HG02840 (cell line): ENCODE data around the gene SLC7A9.

Experiments
- ATAC-seq: cut with Tn5 transposase; IDR thresholded peaks from one replicate; pipeline ENCODE4 v1.9.1; 2021; ENCODE audit warnings: mild to moderate bottlenecking, moderate library complexity, moderate number of reproducible peaks; ENCODE audit not compliant: unreplicated experiment, low FRiP score

SLC7A9 gene

DNA sequence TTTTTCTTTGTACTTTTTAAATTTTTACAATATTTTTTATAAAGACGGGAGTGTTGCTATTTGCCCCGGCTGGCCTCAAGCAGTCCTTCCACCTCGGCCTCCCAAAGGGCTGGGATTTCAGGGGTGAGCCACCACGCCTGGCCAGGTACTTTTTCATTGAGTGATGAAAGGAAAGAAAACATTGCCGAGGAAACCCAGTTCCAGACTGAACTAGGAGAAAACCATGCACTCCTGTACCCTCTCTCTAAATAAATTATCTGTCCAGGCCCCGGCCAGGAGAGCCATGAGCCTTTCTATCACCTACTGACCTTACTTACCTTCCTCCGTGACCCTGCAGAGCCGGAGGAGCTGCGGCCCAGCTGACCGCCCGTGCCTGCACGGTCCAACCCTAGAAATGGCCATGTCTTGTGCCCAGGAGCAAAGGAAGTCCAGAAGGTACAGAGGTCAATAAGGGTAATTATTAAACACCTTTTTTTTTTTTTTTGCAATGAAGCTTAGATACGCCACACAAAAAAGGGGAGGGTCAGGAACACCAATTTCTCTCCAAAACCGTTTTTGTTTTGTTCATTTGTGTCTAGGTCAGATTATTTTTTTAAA lies at the start of gene SLC7A9:
SLC7A9 (minus strand) TSS at position 399 of the 597 bp plus-strand sequence. CDS start 1,233 bp downstream, outside the sequence.
- ATAC-seq: no peak

DNA sequence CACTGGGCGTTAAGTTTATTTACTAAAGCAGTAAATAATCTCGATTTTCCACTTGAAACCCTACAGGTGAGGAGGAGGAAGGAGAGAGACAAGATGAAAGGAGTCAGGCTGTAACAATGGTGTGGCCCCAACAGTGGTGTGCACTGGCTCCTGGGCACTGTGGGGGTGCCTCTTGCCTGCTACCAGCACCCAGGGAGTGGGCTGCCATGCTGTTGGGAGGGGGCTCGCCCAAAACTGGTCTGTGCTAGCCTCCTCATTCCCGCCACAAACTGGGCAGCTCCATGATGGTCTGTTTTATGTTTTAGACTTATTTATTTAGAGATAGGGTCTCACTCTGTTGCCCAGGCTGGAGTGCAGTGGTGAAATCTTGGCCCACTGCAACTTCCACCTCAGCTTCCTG lies 49.8 kb upstream of the SLC7A9 start:
- ATAC-seq: no peak

GRCh38 chr19:32917616-32917996 lies 48.0 kb upstream of the SLC7A9 start:
- ATAC-seq: no peak

- no peak for ATAC-seq
Observed at GRCh38 chr19:32916969-32917615, 47.5 kb upstream of the SLC7A9 start.

DNA sequence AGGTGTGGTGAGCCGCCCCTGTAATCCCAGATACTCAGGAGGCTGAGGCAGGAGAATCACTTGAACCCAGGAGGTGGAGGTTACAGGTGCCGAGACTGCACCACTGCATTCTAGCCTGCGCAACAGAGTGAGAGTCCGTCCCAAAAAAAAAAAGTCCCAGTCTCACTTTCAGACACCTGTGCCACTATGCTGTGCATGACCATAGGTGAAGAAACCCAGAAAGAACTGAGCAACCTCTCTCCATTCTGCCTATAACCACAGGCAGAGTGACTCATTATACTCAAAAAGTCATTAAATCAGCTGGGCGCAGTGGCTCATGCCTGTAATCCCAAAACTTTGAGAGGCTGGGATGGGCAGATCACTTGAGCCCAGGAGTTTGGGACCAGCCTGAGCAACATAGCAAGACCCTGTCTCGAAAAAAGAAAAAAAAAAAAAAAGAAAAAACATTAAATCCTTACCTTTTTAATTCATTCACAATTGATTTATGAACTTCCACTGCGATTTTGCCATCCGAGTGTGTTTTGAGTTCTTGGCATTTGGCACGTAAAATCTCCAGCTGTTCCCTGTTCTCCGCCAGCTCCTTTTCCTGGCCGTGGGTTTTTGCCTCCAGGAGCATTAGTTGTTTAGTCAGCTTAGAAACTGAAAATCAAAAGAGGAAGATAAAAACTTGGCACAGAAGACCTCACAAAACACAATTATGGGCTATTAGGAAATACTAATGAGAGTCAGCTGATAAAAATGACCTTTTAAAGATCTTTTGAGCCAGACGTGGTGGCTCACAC lies 45.5 kb upstream of the SLC7A9 start:
- no peak for ATAC-seq

DNA sequence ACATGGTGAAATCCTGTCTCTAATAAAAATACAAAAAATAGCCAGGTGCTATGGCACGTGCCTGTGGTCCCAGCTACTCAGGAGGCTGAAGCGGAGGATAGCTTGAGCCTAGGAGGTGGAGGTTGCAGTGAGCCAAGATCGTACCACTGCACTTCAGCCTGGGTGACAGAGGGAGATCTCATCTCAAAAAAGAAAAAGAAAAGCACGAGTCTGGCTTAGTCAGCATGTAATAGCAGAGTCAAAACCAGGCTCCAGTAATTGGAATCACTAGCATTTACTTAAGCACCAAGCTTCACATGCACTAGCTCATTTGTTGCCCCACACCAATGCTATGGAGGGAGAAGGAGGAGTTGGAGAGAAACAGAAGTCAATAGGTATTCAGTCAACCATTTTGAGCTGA lies 41.9 kb upstream of the SLC7A9 start:
- no peak for ATAC-seq

DNA sequence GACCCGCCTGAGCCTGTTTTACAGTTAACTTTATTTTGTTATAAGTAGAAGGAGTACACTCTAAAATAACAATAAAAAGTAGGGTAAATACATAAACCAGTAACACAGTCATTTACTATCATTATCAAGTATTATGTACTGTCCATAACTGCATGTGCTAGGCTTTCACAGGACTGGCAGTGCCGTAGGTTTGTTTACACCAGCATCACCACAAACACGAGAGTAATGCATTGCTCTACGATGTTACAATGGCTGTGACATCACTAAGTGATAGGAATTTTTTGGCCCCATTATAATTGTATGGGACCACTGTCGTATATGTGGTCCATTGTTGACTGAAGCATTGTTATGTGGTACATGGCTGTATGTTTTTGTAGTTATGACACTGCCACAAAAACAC lies 41.3 kb upstream of the SLC7A9 start:
- no peak for ATAC-seq

- no peak for ATAC-seq
Observed at GRCh38 chr19:32910094-32910493, 40.5 kb upstream of the SLC7A9 start.

- no peak for ATAC-seq
Observed at GRCh38 chr19:32909257-32909656, 39.7 kb upstream of the SLC7A9 start.

- ATAC-seq: no peak
Observed at GRCh38 chr19:32908641-32909190, 39.1 kb upstream of the SLC7A9 start.

GRCh38 chr19:32902448-32902847 lies 32.9 kb upstream of the SLC7A9 start:
- ATAC-seq: no peak

DNA sequence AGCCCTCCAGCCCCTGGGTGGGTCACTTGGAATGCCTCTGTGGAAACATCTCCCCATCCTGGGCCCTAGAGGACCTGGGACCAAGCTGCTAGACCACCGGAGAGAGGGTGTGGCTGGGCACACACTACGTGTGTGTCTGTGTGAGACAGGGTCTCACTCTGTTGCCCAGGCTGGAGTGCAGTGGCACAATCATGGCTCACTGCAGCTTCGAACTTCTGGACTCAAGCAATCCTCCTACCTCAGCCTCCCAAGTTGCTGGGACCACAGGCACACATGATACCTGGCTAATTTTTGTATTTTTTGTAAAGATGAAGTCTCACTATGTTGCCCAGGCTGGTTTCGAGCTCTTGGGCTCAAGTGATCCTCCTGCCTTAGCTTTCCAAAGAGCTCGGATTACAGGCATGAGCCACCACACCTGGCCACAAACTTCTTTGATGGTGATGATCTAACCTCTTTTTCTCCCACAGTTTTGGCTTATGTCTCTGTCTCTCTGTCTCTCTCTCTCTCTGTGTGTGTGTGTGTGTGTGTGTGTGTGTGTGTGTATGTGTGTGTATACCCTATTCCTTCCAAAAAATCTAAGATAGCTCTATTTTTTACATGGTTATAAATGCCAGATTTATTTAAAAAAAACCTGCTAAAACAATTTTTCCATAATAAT lies 32.1 kb upstream of the SLC7A9 start:
- ATAC-seq: no peak

DNA sequence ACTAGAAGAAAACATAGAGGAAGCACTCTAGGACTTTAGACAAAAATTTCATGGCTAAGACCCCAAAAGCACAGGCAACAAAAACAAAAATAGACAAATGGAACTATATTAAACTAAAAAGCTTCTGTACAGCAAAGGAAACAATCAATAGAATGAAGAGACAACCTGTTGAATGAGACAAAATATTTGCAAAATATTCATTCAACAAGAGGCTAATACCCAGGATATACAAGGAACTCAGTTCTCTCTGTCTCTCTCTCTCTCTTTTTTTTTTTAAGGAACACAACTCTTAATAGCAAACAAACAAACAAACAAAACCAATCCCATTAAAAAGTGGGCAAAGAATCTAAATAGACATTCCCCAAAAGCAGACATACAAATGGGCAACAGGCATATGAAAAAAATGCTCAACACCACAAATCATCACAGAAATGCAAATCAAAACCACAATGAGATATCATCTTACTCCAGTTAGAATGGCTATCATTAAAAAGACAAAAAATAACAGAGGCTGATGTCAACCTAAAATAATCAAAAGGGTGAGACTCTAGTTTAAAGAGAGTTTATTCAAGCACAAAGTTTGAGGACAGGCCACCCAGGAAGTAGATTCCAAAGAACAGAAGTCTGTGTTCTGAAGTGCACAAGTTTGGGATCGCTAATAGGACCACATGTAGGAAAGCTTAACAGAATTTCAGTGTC lies 27.1 kb upstream of the SLC7A9 start:
- ATAC-seq: no peak

DNA sequence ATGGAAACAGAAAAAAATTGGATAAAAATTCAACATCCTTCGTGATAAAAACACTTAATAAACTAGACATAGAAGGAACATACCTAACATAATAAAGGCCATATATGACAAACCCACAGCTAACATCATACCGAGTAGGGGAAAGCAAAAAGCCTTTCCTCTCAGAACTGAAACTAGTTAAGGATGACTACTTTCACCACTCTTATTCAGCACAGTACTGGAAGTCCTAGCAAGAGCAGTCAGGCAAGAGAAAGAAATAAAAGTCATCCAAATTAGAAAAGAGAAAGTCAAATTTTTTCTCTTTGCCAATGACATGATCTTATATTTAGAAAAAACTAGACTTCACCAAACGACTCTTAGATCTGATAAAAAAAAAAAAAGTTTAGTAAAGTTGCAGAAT lies 25.8 kb upstream of the SLC7A9 start:
- no peak for ATAC-seq

GRCh38 chr19:32891609-32892008 lies 22.0 kb upstream of the SLC7A9 start:
- no peak for ATAC-seq

GRCh38 chr19:32890841-32891240 lies 21.3 kb upstream of the SLC7A9 start:
- ATAC-seq: no peak

DNA sequence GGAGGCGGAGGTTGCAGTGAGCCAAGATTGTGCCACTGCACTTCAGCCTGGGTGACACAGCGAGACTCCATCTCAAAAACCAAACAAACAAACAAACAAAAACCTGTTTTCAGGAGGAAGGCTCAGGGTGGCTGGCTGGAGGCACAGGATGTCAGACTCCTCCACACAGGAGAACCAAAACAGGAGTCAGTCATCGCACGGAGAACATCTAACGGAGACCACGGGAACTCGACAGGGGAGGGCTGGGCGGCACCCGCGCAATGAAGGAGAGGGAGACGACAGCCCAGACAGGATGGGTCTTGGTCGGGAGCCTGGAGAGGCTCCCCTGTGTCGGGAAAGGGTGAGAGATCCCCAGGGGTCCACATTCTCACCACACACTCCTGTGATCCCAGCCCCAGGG lies 20.8 kb upstream of the SLC7A9 start:
- ATAC-seq: no peak

DNA sequence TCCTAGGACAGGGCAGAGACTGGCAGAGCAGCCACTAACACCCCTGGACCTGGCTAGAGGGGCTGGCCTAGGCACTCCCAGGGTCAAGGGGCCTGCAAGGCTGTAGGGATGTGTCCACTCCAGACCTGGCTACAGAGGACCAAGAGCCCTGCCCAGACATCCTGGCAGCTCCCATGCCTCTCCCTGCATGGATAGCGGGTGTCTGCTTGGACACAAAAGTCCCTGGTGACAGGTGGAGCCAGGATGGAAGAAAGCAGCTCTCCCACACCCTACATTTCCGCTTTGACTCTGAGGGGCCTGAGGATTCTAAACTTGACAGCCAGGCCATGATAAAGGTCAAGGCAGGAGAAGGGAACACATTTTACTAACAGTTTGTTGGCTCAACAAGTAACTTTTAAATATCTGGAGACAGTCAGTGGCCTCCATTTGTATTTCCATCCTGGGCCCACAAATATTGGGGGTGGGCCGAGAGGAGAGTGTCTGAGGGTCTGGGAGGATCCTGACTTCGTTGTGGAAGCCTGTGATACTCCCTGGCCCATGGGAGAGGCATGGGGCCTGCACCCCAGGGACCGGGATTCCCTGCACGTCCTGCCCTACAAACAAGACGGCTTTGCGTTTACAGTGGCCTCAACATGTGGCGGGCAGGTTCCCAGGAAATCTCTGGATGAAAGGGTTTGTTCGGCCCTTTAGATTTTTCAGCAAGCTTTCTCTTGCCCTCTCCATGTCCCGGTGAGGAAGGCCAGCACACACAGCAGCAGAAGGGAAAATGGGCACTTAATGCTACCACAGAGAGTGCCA lies 19.8 kb upstream of the SLC7A9 start:
- no peak for ATAC-seq

- no peak for ATAC-seq
Observed at GRCh38 chr19:32887572-32888215, 18.1 kb upstream of the SLC7A9 start.
